ENCODE measurements around the gene HSPA6.
A peak's percentile ranks its signal among the peaks of the same experiment; 100 is the strongest.
"Not testable (repeated sequence)": the region's sequence is repeated elsewhere in the genome, so short reads cannot be mapped to it uniquely, and the experiment has no call there.

The HSPA6 gene

DNA sequence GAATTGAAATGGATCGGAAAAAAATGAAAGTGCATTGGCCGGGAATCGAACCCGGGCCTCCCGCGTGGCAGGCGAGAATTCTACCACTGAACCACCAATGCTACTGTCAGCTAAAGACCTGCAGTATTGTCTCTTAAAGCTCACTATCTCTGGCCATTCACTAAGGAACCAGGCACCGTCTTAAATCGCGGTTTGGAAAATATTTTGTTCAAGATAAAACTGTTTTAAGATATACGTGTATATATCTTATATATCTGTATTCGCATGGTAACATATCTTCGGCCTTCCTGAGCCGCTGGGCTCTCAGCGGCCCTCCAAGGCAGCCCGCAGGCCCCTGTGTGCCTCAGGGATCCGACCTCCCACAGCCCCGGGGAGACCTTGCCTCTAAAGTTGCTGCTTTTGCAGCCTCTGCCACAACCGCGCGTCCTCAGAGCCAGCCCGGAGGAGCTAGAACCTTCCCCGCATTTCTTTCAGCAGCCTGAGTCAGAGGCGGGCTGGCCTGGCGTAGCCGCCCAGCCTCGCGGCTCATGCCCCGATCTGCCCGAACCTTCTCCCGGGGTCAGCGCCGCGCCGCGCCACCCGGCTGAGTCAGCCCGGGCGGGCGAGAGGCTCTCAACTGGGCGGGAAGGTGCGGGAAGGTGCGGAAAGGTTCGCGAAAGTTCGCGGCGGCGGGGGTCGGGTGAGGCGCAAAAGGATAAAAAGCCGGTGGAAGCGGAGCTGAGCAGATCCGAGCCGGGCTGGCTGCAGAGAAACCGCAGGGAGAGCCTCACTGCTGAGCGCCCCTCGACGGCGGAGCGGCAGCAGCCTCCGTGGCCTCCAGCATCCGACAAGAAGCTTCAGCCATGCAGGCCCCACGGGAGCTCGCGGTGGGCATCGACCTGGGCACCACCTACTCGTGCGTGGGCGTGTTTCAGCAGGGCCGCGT lies at the start of gene HSPA6:
TSS of gene HSPA6 (plus strand) at position 724 of the 925 bp plus-strand sequence. CDS start at position 843, 119 bp downstream.
- DNase-seq (ENCODE audit: low spot score) = peak; percentile 81

DNA sequence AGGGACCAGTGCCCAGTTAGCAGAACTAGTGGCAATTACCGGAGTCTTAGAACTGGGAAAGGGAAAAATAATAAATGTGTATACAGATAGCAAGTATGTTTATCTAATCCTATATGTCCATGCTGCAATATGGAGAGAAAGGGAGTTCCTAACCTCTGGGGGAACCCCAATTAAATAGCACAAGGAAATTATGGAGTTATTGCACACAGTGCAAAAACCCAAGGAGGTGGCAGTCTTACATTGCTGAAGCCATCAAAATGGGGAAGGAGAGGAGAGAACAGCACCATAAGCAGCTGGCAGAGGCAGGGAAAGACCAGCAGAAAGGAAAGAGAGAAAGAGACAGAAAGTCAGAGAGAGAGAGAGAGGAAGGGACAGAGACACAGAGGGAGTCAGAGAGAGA lies 46.6 kb upstream of the HSPA6 start:
- DNase-seq (ENCODE audit: low spot score) = not testable (repeated sequence)

DNA sequence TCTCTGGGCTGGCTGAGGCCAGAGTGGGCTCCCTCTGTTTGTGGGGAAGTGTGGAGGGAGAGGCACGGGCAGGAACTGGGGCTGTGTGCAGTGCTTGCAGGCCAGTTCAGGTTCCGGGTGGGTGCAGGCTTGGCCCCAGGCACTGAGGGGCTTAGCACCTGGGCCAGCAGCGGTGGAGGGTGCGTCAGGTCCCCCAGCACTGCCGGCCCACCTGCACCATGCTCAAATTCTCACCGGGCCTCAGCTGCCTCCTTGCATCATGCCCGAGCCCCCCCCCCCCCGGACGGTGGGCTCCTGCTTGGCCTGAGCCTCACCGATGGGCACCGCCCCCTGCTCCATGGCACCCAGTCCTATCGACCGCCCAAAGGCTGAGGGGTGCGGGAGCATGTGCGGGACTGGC lies 45.4 kb upstream of the HSPA6 start:
- no peak for DNase-seq (ENCODE audit: low spot score)

DNA sequence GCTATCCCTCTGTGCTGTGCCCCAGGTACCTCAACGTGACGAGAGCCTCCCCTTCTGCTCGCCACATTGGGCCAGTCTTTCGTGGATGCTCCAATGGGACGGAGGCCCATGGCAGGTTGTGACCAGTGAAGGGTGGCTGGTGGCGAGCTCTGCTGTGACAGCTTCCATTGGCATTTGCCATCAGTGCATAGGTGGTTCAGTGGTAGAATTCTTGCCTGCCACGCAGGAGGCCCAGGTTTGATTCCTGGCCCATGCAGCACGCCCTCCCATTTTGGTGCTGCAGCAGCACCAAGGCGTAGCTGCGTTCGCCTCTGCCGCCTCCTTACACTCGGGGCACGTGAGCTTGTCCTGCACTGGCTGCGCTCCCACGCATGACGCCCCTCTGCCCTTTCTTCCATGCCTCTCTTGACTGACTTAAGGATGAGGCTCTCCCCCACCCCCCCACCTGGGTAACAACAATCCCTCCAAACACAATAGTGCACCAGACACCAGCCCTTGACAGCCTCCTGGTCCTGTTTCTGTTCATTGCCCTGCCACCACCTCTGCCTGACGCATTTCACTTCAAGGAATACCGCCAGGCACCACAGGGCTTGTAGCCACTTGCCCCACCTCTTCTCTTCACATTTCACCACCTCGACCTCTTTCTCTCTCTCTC lies 43.8 kb upstream of the HSPA6 start:
- DNase-seq (ENCODE audit: low spot score) = no peak

DNA sequence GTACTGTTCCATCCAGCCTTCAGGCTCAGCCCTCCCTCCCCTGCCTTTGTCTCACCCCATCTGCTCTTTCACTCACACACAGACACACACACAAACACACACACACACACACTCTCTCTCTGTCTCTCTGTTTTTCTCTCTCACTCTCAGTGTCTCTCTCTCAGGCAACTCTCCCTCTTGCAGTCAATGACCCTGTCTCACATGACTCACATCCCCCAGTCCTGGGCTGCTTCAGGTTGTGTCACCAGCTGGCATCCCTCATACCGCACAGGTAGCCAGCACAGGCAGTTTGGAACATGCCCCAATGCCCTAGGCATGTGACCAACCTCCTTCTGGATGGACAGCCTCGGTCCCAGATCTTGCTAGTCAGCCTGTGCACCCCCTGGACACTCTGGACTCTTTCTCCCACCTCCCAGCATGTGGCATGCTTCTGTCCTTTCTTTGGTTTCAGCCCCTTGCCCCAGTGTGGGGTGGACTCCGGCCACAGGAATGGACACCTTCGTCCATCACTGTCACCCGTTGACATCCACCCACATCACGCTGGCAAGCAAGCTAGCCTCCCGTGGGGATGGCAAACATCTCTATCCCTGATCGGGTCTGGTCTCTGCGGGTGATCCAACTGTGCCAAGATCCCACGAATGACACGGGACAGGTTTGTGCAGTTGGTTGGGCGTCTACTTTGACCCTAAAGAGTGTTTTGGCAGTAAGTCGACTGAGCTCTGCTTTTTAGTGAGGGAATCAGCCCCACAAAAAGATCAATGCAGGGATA lies 42.5 kb upstream of the HSPA6 start:
- no peak for DNase-seq (ENCODE audit: low spot score)

DNA sequence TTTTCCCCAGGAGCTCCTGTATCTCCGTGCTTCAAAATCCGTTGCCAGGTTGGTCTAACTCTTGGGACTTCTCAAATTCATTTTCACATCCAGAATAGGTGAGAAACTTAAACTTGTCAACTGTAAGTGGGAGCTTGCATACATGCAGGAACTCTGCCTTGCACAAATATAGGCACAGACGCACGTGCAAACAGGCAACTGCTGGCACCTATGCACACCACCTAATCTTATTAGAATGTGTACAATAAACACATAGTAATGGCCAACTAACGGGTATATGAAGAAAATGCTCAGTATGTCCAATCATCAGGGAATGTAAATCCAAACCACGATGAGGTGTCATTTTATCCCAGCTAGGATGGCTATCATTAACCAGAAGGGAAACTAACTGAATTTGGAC lies 41.7 kb upstream of the HSPA6 start:
- no peak for DNase-seq (ENCODE audit: low spot score)

DNA sequence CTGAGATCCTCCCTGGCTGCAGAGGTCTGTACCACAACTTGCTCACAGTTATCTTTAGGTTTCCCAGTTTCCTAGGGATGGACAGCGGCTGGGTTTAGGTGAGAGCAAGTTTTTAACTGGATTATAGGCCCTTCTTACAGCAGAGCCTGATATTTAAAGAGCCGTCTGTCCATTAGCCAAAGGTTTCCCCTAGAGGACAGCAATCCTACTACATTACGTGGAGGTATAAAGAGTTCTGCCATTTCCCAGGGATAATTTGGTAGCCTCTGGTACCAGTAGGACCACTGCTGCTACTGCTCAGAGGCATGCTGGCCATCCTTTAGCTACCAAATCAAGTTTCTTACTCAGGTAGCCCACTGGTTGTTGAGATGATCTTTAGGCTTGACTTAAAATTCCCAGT lies 41.0 kb upstream of the HSPA6 start:
- no peak for DNase-seq (ENCODE audit: low spot score)

DNA sequence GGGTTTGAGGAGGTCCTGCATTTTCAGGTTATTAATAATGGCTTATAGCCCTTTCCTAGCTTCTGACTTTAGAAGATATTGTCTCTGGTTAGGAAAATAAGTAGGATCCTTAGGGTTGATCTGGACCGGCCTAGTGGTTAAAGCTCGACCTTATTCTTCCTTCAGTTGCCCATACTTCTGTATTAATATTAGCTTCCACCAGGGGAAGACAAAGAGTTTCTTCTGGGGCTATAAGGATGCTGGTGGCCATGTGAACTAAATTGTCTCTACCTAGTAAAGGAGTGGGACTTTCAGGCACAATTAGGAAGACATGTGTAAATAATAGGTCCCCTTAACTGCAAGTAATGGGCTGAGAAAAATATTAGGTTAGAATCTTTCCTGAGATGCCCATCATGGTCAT lies 39.7 kb upstream of the HSPA6 start:
- DNase-seq (ENCODE audit: low spot score) = no peak

DNA sequence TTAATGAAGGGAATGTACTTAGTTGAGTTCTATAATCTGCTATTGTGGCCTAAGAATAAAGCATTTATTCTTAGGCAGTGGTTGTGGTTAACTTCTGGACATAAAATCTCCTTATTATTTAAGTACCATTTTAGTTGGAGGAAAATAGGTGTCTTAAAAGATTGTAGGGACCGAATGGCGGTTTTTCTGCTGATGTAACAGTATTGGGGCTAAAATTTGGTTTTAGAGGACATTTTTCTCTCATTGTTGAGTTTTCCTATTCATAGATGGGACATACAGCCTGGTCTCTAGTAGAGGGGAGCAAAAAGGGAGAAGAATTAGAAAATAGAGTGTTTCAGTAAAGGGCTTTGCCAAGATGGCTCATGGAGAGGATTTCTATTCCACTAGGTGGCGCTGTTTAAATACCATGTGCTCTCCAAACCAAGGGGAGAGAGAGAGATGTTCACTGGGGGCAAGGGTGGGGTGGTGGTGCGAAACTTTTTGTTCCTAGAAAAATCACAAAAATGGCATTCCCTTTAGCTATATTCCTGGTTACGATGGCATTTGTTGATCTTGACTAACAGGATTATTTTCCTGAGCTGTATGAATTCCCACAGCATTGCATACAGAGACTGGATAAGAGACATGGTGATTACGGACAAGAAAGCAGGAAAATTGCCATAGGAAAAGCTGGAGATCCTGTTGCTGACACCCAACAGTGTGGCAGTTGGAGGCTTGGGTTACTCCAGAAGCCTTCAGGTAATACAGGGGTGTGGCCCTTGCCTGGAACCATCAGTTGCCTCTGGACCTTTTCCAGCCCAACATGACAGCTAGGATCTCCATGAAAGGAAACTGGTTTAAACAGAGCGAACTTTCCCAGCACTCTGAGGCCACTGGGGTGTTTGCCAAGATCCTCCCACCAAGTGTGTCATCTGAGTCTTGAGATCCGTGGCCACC lies 37.3 kb upstream of the HSPA6 start:
- DNase-seq (ENCODE audit: low spot score) = peak; percentile 70

DNA sequence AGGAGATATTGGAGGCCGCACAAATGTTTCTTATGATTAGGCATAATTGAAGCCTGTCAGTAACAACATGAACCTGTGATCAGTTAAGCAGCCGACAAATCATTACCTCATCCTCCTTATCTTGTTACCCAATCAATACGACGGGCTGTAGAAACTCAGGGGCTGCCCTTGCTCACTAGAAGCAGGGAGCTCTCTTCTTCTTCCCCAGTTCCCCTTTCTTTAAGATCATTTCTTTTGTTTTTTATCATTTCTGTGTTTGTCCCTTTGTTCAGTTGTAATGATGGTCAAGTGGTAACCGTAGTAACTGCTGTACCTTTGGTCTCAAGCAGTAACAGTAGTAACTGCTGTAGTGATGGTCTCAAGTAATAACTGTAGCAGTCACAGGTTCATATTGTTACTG lies 32.9 kb upstream of the HSPA6 start:
- DNase-seq (ENCODE audit: low spot score) = no peak

DNA sequence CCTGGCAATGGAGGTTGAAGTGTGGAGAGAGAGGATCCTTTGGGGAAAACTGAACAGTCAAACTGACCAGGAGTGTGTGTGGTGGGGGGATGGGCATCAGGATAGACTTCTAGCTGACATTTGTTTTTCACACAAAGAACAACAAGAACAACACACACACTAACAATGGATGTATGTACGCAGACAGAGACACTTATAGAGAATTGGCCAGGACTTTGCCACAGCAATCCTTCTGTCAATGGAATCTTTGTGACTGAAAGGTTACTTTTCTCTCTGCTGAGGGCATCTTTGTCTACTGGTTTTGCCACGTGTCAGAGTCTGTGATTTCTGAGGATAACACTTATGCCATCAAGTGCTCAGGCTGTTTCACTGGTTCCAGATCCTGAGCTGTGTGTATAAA lies 31.5 kb upstream of the HSPA6 start:
- no peak for DNase-seq (ENCODE audit: low spot score)

DNA sequence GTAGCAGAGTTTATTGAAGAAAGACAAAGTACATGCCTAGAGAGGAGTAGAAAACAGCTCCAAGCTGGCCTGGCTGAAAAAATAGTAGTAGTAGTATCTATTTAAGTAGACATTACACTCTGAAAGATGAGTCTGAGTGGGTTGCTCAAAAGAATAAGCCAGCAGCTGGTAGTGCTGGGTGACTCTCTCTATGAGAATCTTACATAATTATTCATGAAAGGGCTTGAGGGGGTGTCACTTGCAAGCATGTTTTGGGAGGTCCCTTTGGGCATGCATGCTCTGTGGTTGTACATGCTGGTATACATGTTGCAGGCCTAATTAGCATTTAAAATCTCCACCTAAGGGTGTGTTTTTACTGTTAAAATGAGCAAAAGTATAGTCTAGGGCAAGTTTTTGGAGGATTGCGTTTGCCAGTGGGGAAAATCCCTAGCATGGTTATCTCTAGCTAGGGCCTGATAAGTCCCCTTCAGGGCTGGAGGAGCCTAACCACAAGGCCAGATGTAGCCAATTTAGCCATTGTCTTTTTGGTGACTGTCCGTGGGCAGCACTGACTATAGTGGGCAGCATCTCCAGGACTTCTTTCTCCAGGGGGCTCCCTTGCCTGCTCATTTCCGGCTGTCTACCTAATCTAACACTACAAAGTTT lies 30.1 kb upstream of the HSPA6 start:
- no peak for DNase-seq (ENCODE audit: low spot score)

DNA sequence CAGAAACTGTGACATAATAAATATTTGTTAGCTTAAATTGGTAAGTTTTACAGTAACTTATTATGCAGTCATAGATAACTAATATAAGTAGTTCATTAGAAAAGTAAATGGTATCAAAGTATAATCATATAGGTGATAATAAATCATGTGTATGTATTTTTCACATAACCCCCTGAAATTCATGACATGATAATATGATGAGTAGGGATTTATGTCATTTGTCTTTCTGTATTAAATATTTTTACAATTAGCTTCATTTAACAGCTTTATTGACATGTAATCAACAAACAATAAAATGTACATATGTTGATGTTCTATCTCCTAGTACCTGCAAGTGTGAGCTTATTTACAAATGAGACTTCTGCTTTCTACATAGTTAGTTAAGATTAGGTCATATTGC lies 28.9 kb upstream of the HSPA6 start:
- no peak for DNase-seq (ENCODE audit: low spot score)

DNA sequence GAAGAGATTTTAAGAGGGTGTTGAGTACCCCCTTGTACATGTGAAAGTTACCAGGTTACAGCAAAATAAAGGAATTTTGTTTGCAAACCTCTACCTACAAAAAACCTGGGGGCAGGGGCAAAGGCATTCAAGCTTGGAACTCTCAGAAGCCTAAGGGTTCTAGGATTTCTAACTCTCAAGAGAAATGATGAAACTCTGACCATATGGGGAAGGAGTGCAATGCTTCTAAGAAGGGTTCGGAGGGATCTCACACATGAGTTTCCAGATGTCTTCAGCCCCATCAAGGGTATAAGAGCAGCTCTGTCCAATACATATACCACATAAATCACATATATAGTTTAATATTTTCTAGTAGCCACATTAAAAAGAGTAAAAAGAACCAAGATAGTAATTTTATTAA lies 26.4 kb upstream of the HSPA6 start:
- no peak for DNase-seq (ENCODE audit: low spot score)

DNA sequence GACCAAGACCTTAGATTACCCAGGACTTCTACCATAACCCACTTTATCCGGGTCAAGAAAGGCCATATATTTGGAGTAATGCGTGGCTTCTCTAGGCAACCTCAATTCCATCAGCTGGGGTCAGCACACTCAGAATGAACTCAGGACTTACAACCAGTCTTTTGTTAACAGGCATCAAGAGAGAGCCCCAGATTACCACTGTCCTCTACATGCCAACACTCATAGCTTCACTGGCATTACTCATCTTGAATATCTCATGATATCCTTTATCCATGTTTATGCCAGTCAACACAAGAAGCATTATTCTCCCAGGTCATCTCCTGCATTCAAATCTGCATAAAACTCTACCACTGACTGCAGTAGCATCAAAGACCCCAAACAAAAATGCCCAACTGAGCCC lies 25.7 kb upstream of the HSPA6 start:
- no peak for DNase-seq (ENCODE audit: low spot score)

DNA sequence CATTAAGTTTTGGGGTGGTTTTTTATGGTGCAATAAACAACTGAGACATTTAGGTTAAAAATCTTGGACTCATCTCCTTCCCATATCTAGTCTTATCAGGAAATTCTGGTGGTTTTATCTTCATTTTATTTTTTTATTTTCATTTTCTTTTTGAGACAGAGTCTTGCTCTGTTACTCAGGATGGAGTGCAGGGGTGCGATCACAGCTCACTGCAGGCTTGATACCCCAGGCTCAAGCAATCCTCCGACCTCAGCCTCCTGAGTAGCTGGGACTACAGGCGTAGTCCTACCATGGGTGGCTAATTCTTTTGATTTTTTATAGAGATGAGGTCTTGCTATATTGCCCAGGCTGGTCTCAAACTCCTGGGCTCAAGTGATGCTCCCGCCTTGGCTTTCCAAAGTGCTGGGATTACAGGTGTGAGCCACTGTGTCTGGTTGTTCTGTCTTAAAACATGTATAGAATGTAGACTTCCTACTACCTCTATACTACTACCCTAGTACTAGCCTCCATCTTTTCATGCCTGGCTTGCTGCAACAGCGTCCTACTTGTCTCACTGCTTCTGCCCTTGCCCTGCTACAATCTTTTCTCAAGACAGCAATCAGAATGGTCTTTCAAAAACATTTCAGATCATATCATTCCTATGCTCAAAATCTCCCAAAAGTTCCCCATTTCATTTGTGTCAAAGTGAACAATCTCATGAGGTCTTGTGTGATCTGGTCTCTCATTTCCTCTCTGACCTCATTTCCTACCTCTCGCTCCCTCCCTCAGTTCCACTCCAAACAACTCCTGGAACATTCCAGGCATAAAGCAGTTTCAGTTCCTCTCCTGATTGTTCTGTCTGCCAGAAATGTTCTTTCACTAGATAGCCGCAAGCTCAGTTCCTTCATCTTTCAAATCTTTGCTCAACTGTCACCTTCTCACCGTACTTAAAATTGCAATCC lies 25.0 kb upstream of the HSPA6 start:
- no peak for DNase-seq (ENCODE audit: low spot score)

DNA sequence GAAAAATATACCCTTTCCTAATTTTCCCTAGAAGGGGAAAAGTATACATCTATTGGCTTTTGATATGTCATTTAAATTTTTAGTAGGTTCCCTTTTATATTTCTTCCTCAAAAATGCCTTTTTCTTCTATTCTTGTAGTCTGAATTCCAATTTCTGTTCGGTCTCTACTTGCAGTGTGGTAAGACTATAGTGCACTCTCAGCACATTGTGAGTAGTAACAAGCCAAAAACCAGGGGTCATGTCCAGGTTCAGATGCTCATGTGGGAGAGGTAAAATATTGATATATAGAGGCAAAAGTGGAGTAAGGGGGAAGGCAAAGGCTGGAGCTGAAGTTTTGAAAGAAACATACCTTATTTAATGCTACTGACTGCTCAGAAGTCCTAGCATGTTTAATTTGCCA lies 23.1 kb upstream of the HSPA6 start:
- DNase-seq (ENCODE audit: low spot score) = no peak

DNA sequence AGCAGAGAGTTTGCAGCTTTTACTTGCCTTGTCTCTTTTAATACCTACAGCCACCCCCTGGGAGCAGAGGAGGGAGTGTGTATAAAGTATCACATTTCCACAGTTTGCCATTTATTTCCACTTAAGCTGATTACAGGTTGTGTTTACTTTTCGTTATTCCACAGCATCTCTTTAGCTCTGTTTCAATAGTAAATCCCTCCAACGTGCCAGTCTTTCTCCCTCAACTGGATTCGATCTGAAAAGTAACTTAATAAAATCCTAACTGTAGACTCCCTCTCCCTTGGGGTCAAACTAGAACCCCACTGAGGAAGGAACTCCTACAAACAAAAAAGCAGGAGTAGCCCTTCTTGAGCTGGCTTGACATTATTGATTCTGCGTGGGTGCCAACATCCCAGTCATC lies 22.2 kb upstream of the HSPA6 start:
- DNase-seq (ENCODE audit: low spot score) = no peak

DNA sequence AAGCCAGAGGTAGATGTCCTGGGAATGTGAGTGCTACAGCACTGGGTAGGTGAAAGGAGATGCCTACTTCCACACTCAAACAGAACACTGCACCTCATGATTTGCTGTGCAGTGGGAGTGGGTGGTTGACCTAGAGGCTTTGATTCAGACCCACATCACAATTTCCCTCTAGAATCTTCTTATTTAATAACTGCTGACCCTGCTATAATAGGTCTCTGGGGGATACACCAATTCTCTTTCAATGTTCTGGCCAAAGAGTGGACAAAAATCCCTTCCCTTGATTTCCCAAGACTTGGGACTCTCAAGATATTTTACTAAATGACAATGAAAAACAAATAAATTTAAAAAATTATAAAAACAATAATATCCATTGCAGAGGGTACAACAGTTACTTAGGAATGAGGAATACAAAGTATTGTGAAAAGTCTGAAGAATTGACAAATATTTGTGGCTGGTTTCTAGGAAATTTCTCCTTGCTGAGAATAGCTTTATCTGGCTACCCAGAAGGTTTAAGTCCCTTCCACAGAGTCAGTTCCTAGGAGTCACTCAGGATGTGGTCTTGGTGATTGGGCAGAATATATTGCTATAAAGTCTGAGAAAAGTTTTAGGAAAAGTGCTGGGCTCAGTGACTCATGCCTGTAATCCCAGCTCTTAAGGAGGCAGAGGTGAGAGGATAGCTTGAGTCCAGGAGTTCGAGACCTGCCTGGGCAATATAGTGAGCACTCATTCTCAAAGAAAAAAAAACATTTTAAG lies 21.5 kb upstream of the HSPA6 start:
- DNase-seq (ENCODE audit: low spot score) = no peak
